GM19467 (cell line): ENCODE results near the gene IDH3G.

Experiments used
- ATAC-seq: cut with Tn5 transposase; IDR thresholded peaks from one replicate; pipeline ENCODE4 v1.9.1; 2021; ENCODE audit warnings: mild to moderate bottlenecking, moderate library complexity; ENCODE audit not compliant: unreplicated experiment

IDH3G gene

GRCh38 chrX:153736071-153736820 lies 57.9 kb downstream of the IDH3G start:
- ATAC-seq, result no peak
